Raji (cell line): ENCODE results near the gene APBB2.

Experiments used
- POLR2A ChIP-seq: IDR thresholded peaks from 2 replicates; pipeline ENCODE4 v1.6.1; 2011; ENCODE audit warnings: low read depth, low read length, control low read depth; ENCODE audit not compliant: insufficient read depth

APBB2 gene

GRCh38 chr4:41144040-41144379 lies 70.3 kb downstream of the APBB2 start:
- no peak for TF ChIP-seq POLR2A

- no peak for TF ChIP-seq POLR2A
These were observed 70.9 kb downstream of the APBB2 start for GRCh38 chr4:41143311-41144039.

GRCh38 chr4:41142376-41143310 lies 71.7 kb downstream of the APBB2 start:
- TF ChIP-seq POLR2A = no peak

- TF ChIP-seq POLR2A = no peak
These were observed 72.4 kb downstream of the APBB2 start for GRCh38 chr4:41141900-41142299.

- no peak for TF ChIP-seq POLR2A
These were observed 73.9 kb downstream of the APBB2 start for GRCh38 chr4:41140410-41140809.

- no peak for TF ChIP-seq POLR2A
These were observed 76.5 kb downstream of the APBB2 start for GRCh38 chr4:41137879-41138278.

- TF ChIP-seq POLR2A = no peak
These were observed 77.9 kb downstream of the APBB2 start for GRCh38 chr4:41136456-41136855.

GRCh38 chr4:41135801-41136200 lies 78.5 kb downstream of the APBB2 start:
- no peak for TF ChIP-seq POLR2A

- no peak for TF ChIP-seq POLR2A
These were observed 79.8 kb downstream of the APBB2 start for GRCh38 chr4:41134581-41134980.

GRCh38 chr4:41133454-41134018 lies 80.8 kb downstream of the APBB2 start:
- no peak for TF ChIP-seq POLR2A

GRCh38 chr4:41132055-41132683 lies 82.2 kb downstream of the APBB2 start:
- TF ChIP-seq POLR2A = no peak

GRCh38 chr4:41129936-41130440 lies 84.4 kb downstream of the APBB2 start:
- no peak for TF ChIP-seq POLR2A

GRCh38 chr4:41129128-41129754 lies 85.1 kb downstream of the APBB2 start:
- TF ChIP-seq POLR2A = no peak

- no peak for TF ChIP-seq POLR2A
These were observed 88.6 kb downstream of the APBB2 start for GRCh38 chr4:41125558-41126311.
